ENCODE results near the gene HTR1A. TPM values are rescaled to one million over a fixed set of nuclear protein-coding genes. Genes with fewer than 3 reads are reported as not detected.

HTR1A gene
- total RNA-seq, 4 donors from 2014 or later: 11.7 TPM; not detected in 3

- no peak for DNase-seq
- Histone ChIP-seq H3K27ac (no peak overlapping the region), H3K36me3 (no peaks in the 10 kb centered on the region), H3K9me3 (no peaks in the 10 kb centered on the region), H3K4me3 (no peak overlapping the region), H3K4me1 (no peaks in the 10 kb centered on the region), H3K27me3 (no peaks in the 10 kb centered on the region)
- TF ChIP-seq POLR2A (IDR thresholded peaks at IDR 0.05) (no peak), CTCF (IDR thresholded peaks at IDR 0.05) (no peak)
- intact Hi-C loops (cut with DNase I; ENCODE audit: low total_unique reads): no loop called here
Measured at GRCh38 chr5:63916786-63917185, 45.5 kb downstream of the HTR1A start.

GRCh38 chr5:63911871-63912270 is 50.4 kb downstream of the HTR1A start:
- intact Hi-C loops (cut with DNase I; ENCODE audit: low total_unique reads): no loop called here
- Histone ChIP-seq H3K4me1 (no peaks in the 10 kb centered on the region), H3K27me3 (no peaks in the 10 kb centered on the region), H3K9me3 (no peaks in the 10 kb centered on the region), H3K4me3 (no peak overlapping the region), H3K36me3 (no peaks in the 10 kb centered on the region), H3K27ac (no peak overlapping the region)
- DNase-seq: no peak
- TF ChIP-seq POLR2A (IDR thresholded peaks at IDR 0.05): no peak

Other genes with a start within 250 kb of the HTR1A start
- gene RNF180, start 203.4 kb upstream of the HTR1A start, total RNA-seq: 10 to 100 TPM; 18.8 to 45.4 (median 30.9) TPM

All from uterus (tissue), 4 donors.